Endothelial cell of umbilical vein (primary cell): ENCODE data around the gene TULP1. TPM values are rescaled to one million over a fixed set of nuclear protein-coding genes. Genes with fewer than 3 reads are reported as not detected.

Source experiments
- BruUV-seq: library from RNA; stranded (reverse); fragments of 400-500 nt; replicated peaks from 2 replicates; lab custom pipeline; 2021; lab: Mats Ljungman, UMichigan
- CTCF ChIA-PET: fragments of 300-600, 350-600 bp; sonication (Branson Sonifier 250); formaldehyde crosslinking; loops from one replicate; lab custom pipeline; 2021; ENCODE audit warnings: antibody characterized with exemption, inconsistent platforms; lab: Charles Lee
- POLR2A ChIA-PET: fragments of 300-600, 350-600 bp; sonication (Branson Sonifier 250); formaldehyde crosslinking; loops from one replicate; lab custom pipeline; 2021; ENCODE audit warnings: antibody characterized with exemption, inconsistent platforms; lab: Charles Lee
- DNase-seq: peaks from one replicate; pipeline ENCODE4 v3.0.0-alpha.2; 2011; ENCODE audit warnings: low read depth, low spot score
- FAIRE-seq: peaks from 2 replicates; lab custom pipeline; 2011; peaks lifted over from hg19 to GRCh38; lab: Jason Lieb, UNC
- H2AFZ ChIP-seq: 2 replicates; pipeline ENCODE4 v1.6.0; 2012; ENCODE audit warnings: low read depth, low read length, control low read depth, inconsistent platforms
- H3K27ac ChIP-seq: 2 replicates; pipeline ENCODE4 v1.5.1; 2011; ENCODE audit warnings: low read depth, mild to moderate bottlenecking, control low read depth, low read length, moderate library complexity; ENCODE audit not compliant: insufficient read depth
- H3K27me3 ChIP-seq, 2 experiments: 2 replicates each; pipeline versions ENCODE4 v1.6.0 to v1.6.1; 2011; ENCODE audit warnings: low read length in 2 of 2, mixed read lengths in 1 of 2; ENCODE audit not compliant: control insufficient read depth in 2 of 2, insufficient read depth in 2 of 2
- H3K36me3 ChIP-seq, 2 experiments: 2 replicates in 1 of 2; 3 replicates in 1 of 2; pipeline ENCODE4 v1.5.1; 2011; ENCODE audit warnings: low read length in 2 of 2, mild to moderate bottlenecking in 1 of 2, moderate library complexity in 1 of 2; ENCODE audit not compliant: control insufficient read depth in 2 of 2, insufficient read depth in 2 of 2; ENCODE audit errors: extremely low read depth in 1 of 2
- H3K4me1 ChIP-seq: 3 replicates; pipeline ENCODE4 v1.5.1; 2011; ENCODE audit warnings: mild to moderate bottlenecking, low read length; ENCODE audit not compliant: control insufficient read depth, insufficient read depth; ENCODE audit errors: extremely low read depth
- H3K4me2 ChIP-seq: 2 replicates; pipeline ENCODE4 v1.6.1; 2011; ENCODE audit warnings: low read length, control low read depth, mixed read lengths; ENCODE audit not compliant: insufficient read depth
- H3K4me3 ChIP-seq, 3 experiments: fragments of 200-600 bp in 1 of 3; sonication (generic), shearing (Covaris generic) in 1 of 3; replicated peaks in 1 of 3; 2 replicates each; pipeline ENCODE4 v1.5.1; 2011 to 2016; ENCODE audit warnings: control low read depth in 3 of 3, low read length in 3 of 3, mild to moderate bottlenecking in 2 of 3, inconsistent platforms in 1 of 3, low read depth in 1 of 3, moderate library complexity in 1 of 3; ENCODE audit not compliant: insufficient read depth in 1 of 3
- H3K79me2 ChIP-seq: 2 replicates; pipeline ENCODE4 v1.6.0; 2012; ENCODE audit warnings: low read length, inconsistent platforms; ENCODE audit not compliant: control insufficient read depth, insufficient read depth
- H3K9ac ChIP-seq: replicated peaks from 2 replicates; pipeline ENCODE3; 2011; ENCODE audit warnings: low read length, control low read depth; ENCODE audit not compliant: insufficient read depth; ENCODE audit errors: extremely low read depth
- H3K9me1 ChIP-seq: replicated peaks from 3 replicates; pipeline ENCODE4 v1.6.0; 2011; ENCODE audit warnings: mild to moderate bottlenecking, low read length; ENCODE audit not compliant: control insufficient read depth, insufficient read depth; ENCODE audit errors: extremely low read depth
- H3K9me3 ChIP-seq: replicated peaks from 2 replicates; pipeline ENCODE4 v1.5.1; 2012; ENCODE audit warnings: low read length, inconsistent platforms; ENCODE audit not compliant: control insufficient read depth, insufficient read depth
- H4K20me1 ChIP-seq: replicated peaks from 2 replicates; pipeline ENCODE3; 2011; ENCODE audit warnings: mild to moderate bottlenecking, low read length; ENCODE audit not compliant: control insufficient read depth, insufficient read depth; ENCODE audit errors: extremely low read depth
- CTCF ChIP-seq, 2 donors: IDR thresholded peaks; 1 replicate in 1 of 2; 2 replicates in 1 of 2; pipeline ENCODE4 v1.5.1; 2011; ENCODE audit warnings: low read length in 2 of 2, mild to moderate bottlenecking in 2 of 2, moderate library complexity in 2 of 2, control low read depth in 1 of 2, inconsistent platforms in 1 of 2, low read depth in 1 of 2; ENCODE audit not compliant: insufficient read depth in 1 of 2; ENCODE audit errors: extremely low read depth in 1 of 2
- EZH2 ChIP-seq: IDR thresholded peaks from 2 replicates; pipeline ENCODE4 v1.6.1; 2012; ENCODE audit warnings: borderline replicate concordance, low read depth, mild to moderate bottlenecking, moderate library complexity, low read length, inconsistent platforms; ENCODE audit not compliant: severe bottlenecking
- GATA2 ChIP-seq: IDR thresholded peaks from 2 replicates; pipeline ENCODE4 v1.7.0; 2011; ENCODE audit warnings: low read depth, mild to moderate bottlenecking, moderate library complexity, mixed read lengths, low read length; ENCODE audit not compliant: insufficient read length, insufficient read depth
- JUN ChIP-seq: IDR thresholded peaks from 2 replicates; pipeline ENCODE4 v1.6.1; 2011; ENCODE audit warnings: borderline replicate concordance, low read depth; ENCODE audit not compliant: insufficient read length, insufficient read depth
- MYC ChIP-seq: IDR thresholded peaks from one replicate; pipeline ENCODE4 v1.6.1; 2011; ENCODE audit warnings: mild to moderate bottlenecking, low read depth, low read length
- POLR2A ChIP-seq: IDR thresholded peaks from 2 replicates; pipeline ENCODE4 v1.6.1; 2012; ENCODE audit warnings: low read depth, mild to moderate bottlenecking, control low read depth, low read length
- dilution Hi-C: fragments of 300-500 bp; cut with MboI; formaldehyde crosslinking; loops from one replicate; pipeline ENCODE4 v1.15.0; 2019; ENCODE audit warnings: low sequenced_read_pairs; ENCODE audit not compliant: extremely low pct_ligation_motif_present
- intact Hi-C: fragments of 100-400 bp; cut with micrococcal nuclease; formaldehyde crosslinking; loops from one replicate; pipeline ENCODE4 v1.10.0; 2022
- polyA plus RNA-seq, 4 experiments: library from polyadenylated mRNA; depleted of rRNA in 3 of 4; stranded (reverse) in 3 of 4; unstranded in 1 of 4; fragments of >200 nt; gene quantifications; 2 replicates each; pipeline versions ENCODE4 v1.2.1 to v1.2.3, GENCODE V29; 2011 to 2012; ENCODE audit warnings: missing spikeins in 1 of 4
- total RNA-seq: library from RNA; stranded (reverse); gene quantifications from 2 replicates; pipeline ENCODE4 v1.2.3, GENCODE V29; 2021
- TF ChIP-seq, protein P1 (sequence below): IDR thresholded peaks from 2 replicates; pipeline ENCODE4 v1.6.1; 2011; ENCODE audit not compliant: insufficient read depth, insufficient read length

Gene TULP1
- total and polyA plus RNA-seq, 2 donors (not counting 3 experiments of a cell fraction or from before 2014, with no cell fraction given): not detected

GRCh38 chr6:35506536-35506935 lies 6.2 kb downstream of the TULP1 start:
- DNase-seq (no peak), FAIRE-seq (no peak)
- Histone ChIP-seq H3K27ac (no peak overlapping the region), H4K20me1 (no peaks in the 10 kb centered on the region), H3K36me3 (no peaks in the 10 kb centered on the region), H3K9ac (no peak overlapping the region), H3K9me3 (no peaks in the 10 kb centered on the region), H3K79me2 (no peaks in the 10 kb centered on the region), H3K27me3 (peaks cover 20 to 44% of the 10 kb centered on the region in 2 experiments), H2AFZ (no peak overlapping the region), H3K4me2 (no peak overlapping the region), H3K4me1 (no peaks in the 10 kb centered on the region), H3K4me3 (no peak overlapping the region), H3K9me1 (no peaks in the 10 kb centered on the region)
- ChIA-PET CTCF (interaction anchor here (1.4 kb wide), 1 partner anchor 11 kb away, joined by 4 read pairs; no protein-coding TSS in a partner anchor), POLR2A (interaction anchor here (0.6 kb wide), 1 partner anchor 536 kb away, joined by 5 read pairs; no protein-coding TSS in a partner anchor)
- no TSS peak for BruUV-seq
- intact Hi-C loops: no loop called here
- dilution Hi-C loops: no loop called here
- no peak for TF ChIP-seq POLR2A
- no peak for TF ChIP-seq GATA2
- TF ChIP-seq MYC: no peak
- TF ChIP-seq, protein P1, sequence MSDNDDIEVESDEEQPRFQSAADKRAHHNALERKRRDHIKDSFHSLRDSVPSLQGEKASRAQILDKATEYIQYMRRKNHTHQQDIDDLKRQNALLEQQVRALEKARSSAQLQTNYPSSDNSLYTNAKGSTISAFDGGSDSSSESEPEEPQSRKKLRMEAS: no peak
- TF ChIP-seq CTCF (IDR thresholded peaks at IDR 0.05; ENCODE audit: extremely low read depth in 1 of 2, insufficient read depth in 1 of 2, low read depth in 1 of 2, low read length in 2 of 2): no peak
- no peak for TF ChIP-seq EZH2

DNA sequence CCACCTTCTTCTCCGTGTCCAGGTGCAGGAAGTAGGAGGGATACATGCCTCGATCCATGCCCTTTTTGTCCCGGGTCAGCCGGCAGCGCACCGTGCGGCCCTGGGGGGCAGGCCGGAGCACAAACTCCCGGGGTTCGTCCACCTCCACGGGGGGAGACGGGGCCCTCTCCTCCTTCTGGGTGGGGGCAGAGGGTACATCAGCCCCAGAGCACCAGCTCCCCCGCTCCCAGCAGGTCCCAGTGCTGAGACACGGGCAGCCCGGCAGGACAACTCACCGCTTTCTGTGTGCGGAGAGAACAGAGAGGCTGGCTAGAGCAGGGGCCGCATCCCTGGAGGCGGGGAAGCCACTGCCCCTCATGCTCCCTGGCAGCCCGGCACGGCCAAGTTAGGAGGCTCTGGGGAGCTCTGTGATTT lies 6.7 kb downstream of the TULP1 start:
- H3K4me2 ChIP-seq: no peak overlapping the region
- no peak overlapping the region for H2AFZ ChIP-seq
- intact Hi-C loops (no loop called here), dilution Hi-C loops (no loop called here)
- no TSS peak for BruUV-seq
- no peaks in the 10 kb centered on the region for H4K20me1 ChIP-seq
- H3K4me1 ChIP-seq: no peaks in the 10 kb centered on the region
- H3K4me3 ChIP-seq: no peak overlapping the region
- FAIRE-seq: no peak
- no peak for TF ChIP-seq JUN
- TF ChIP-seq EZH2: peak; percentile 37
- no peak overlapping the region for H3K9ac ChIP-seq
- no peaks in the 10 kb centered on the region for H3K9me1 ChIP-seq
- H3K9me3 ChIP-seq: no peaks in the 10 kb centered on the region
- H3K79me2 ChIP-seq: no peaks in the 10 kb centered on the region
- ChIA-PET CTCF (no interaction called here), POLR2A (no interaction called here)
- DNase-seq: no peak
- no peaks in the 10 kb centered on the region for H3K36me3 ChIP-seq
- H3K27me3 ChIP-seq: peaks cover 15 to 38% of the 10 kb centered on the region in 2 experiments
- no peak overlapping the region for H3K27ac ChIP-seq
